Stimulated activated naive CD8-positive, alpha-beta T cell treated with anti-CD3 and anti-CD28 coated beads, Interleukin-15, Interleukin-2, amounts not matched to agents 100 ng/mL and 50 ng/mL, for 24 hours (primary cell): ENCODE results near the gene CACNA2D3.

Source experiments
- H3K27ac Mint-ChIP-seq: one replicate; pipeline ENCODE4 v1.8.0; 2021; ENCODE audit warnings: mild to moderate bottlenecking, mixed read lengths
- H3K27me3 Mint-ChIP-seq: one replicate; pipeline ENCODE4 v1.8.0; 2021; ENCODE audit warnings: mixed read lengths
- H3K36me3 Mint-ChIP-seq: one replicate; pipeline ENCODE4 v1.8.0; 2021; ENCODE audit warnings: low read depth, mixed read lengths
- H3K4me1 Mint-ChIP-seq: one replicate; pipeline ENCODE4 v1.8.0; 2021; ENCODE audit warnings: low read depth, mixed read lengths
- H3K4me3 Mint-ChIP-seq: one replicate; pipeline ENCODE4 v1.8.0; 2021; ENCODE audit warnings: mild to moderate bottlenecking, mixed read lengths
- H3K9me3 Mint-ChIP-seq: one replicate; pipeline ENCODE4 v1.8.0; 2021; ENCODE audit warnings: mixed read lengths

The CACNA2D3 gene

DNA sequence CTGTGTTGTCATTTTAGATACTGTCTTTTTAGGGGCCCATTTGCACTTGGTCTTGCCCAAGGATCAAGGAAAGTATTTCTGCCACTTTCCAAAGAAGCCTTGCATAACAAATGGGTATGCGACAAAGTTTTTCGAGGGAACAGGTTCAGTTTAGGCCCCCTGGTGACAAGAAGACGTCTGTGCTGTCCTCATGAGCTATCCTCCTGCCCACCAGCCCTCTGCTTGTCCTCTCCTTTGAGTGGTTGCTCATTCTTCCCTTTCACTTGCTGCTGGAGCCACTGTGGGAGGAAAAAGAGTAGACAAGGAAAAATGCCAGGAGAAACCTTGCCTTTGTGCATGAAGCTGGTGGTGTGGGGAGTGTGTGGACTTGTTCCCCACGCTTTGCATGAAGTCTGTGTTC lies 171.9 kb downstream of the CACNA2D3 start:
- peaks cover 3% of the 10 kb centered on the region for H3K27me3 Mint-ChIP-seq
- no peak overlapping the region for H3K27ac Mint-ChIP-seq
- H3K36me3 Mint-ChIP-seq: no peaks in the 10 kb centered on the region
- no peaks in the 10 kb centered on the region for H3K4me1 Mint-ChIP-seq
- no peaks in the 10 kb centered on the region for H3K9me3 Mint-ChIP-seq
- no peak overlapping the region for H3K4me3 Mint-ChIP-seq

- no peak overlapping the region for H3K27ac Mint-ChIP-seq
- H3K27me3 Mint-ChIP-seq: peaks cover 3% of the 10 kb centered on the region
- H3K4me3 Mint-ChIP-seq: no peak overlapping the region
- no peaks in the 10 kb centered on the region for H3K9me3 Mint-ChIP-seq
- no peaks in the 10 kb centered on the region for H3K4me1 Mint-ChIP-seq
- no peaks in the 10 kb centered on the region for H3K36me3 Mint-ChIP-seq
Measured at GRCh38 chr3:54296531-54296930, 174.2 kb downstream of the CACNA2D3 start.

- Mint-ChIP-seq H3K4me1 (no peaks in the 10 kb centered on the region), H3K27ac (no peak overlapping the region), H3K27me3 (peaks cover 3% of the 10 kb centered on the region), H3K9me3 (no peaks in the 10 kb centered on the region), H3K36me3 (no peaks in the 10 kb centered on the region), H3K4me3 (no peak overlapping the region)
Measured at GRCh38 chr3:54299169-54299935, 177.0 kb downstream of the CACNA2D3 start.

DNA sequence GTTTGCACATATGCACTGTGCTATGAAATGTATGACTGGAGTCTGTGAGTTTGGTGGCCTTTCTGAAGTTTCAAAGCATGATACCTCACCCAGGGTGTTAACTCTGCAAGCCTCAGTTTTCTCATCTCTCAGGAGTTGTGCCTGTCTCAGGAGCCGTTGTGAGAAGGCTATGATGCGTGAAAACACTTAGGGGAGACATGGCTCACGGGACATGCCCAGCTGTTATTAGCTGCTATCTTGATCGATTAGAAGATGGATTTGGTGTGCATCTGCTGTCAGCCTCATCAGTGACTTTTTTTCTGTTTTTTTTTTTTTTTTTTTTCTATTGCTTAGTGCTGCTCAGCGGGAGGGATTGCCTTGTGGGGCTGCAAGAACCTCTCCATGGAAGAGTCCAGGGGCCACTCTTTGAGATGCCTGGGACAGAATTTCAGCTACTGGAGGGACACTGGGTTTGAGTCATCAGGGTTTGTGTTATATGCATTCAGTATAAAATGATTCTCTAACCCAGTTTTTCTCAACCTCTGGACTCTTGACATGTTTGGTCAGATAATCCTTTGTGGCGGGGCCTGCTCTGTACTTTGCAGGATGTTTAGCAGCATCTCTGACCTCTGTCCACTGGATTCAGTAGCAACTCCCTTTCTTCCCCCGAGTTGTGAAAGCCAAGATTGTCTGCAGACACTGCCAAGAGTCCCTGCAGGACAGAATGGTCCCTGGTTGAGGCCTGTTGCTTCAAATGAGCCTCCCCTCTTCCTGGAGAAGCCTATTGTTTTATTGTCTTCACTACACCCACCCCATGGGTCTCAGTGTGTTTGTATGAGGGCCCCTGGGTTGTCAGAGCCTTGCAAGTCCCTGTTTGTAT lies 181.4 kb downstream of the CACNA2D3 start:
- Mint-ChIP-seq H3K9me3 (no peaks in the 10 kb centered on the region), H3K27ac (no peak overlapping the region), H3K36me3 (no peaks in the 10 kb centered on the region), H3K27me3 (peaks cover 4% of the 10 kb centered on the region), H3K4me3 (no peak overlapping the region), H3K4me1 (no peaks in the 10 kb centered on the region)

DNA sequence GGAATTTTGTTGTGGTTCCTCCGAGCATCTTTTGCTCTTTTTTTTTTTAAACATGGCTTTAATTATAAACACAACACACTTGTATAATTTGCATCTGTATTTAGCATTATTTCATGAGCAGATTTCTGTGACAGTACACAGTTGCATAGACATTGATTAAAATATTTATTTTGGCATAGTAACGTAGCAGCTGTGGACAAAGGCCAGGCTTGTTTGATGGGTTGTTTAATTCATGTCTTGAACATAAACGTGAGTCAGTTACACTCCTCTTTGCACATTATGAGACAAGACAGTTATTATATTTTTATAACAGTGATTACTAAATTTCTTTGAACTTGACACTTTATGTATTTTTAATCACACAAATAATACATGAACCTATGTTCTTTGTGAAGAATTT lies 182.5 kb downstream of the CACNA2D3 start:
- H3K27me3 Mint-ChIP-seq: peaks cover 4% of the 10 kb centered on the region
- H3K4me3 Mint-ChIP-seq: no peak overlapping the region
- no peaks in the 10 kb centered on the region for H3K36me3 Mint-ChIP-seq
- H3K9me3 Mint-ChIP-seq: no peaks in the 10 kb centered on the region
- H3K4me1 Mint-ChIP-seq: no peaks in the 10 kb centered on the region
- no peak overlapping the region for H3K27ac Mint-ChIP-seq

- Mint-ChIP-seq H3K36me3 (no peaks in the 10 kb centered on the region), H3K4me1 (no peaks in the 10 kb centered on the region), H3K27me3 (peaks cover 4% of the 10 kb centered on the region), H3K4me3 (no peak overlapping the region), H3K9me3 (no peaks in the 10 kb centered on the region), H3K27ac (no peak overlapping the region)
Measured at GRCh38 chr3:54305409-54306099, 183.2 kb downstream of the CACNA2D3 start.

DNA sequence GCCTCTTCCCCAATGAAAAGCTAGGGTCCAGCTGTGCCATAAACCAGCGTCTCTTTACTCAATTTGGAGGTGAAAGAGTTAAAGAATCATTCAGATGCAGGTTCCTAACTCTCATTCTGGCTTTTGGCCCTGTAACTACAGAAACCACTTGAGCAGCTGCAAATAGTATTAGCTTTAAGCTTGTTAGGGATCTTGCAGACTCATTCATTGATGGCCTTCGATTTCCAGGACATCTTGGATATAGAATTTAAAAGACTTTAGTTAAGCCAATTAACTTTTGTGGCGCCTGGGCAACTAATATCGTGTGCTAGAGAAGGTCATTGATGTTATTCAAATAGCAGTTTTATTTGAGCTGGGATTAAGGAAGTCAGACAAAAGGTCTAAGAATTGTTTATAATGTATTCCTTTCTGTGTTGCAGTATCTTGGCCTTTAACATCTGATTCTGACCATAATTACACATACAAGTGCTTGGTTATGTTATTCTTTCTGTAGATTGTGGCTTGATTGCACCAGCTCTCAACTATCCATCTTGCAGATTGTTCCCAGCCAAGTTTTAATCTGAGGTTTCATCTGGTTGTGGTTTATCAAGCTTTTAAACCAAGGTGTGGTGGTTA lies 185.3 kb downstream of the CACNA2D3 start:
- Mint-ChIP-seq H3K4me1 (no peaks in the 10 kb centered on the region), H3K27ac (no peak overlapping the region), H3K36me3 (no peaks in the 10 kb centered on the region), H3K9me3 (no peaks in the 10 kb centered on the region), H3K27me3 (peaks cover 4% of the 10 kb centered on the region), H3K4me3 (no peak overlapping the region)

DNA sequence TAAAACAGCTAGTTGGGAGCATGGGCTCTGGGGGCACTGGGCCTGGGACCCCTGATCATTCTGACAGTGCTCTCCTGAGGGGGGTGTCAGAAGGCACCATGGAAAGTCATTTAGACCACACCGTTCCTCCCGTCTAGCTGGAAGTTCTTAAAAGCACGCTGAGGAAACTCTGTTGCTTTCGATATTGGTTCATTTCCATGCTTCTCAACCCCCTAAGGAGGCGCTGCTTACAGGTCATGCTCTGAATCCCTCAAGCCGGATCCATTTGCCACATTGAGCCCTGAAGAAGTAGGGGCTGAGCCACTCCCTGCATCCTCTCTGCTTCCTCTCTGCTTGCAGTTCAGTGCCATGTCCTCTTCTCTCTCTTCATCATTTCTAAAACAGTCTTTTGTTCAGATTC lies 187.2 kb downstream of the CACNA2D3 start:
- Mint-ChIP-seq H3K27ac (no peak overlapping the region), H3K4me3 (no peak overlapping the region), H3K27me3 (peaks cover 4% of the 10 kb centered on the region), H3K36me3 (no peaks in the 10 kb centered on the region), H3K9me3 (no peaks in the 10 kb centered on the region), H3K4me1 (no peaks in the 10 kb centered on the region)

- Mint-ChIP-seq H3K4me1 (no peaks in the 10 kb centered on the region), H3K27ac (no peak overlapping the region), H3K9me3 (no peaks in the 10 kb centered on the region), H3K27me3 (peaks cover 4% of the 10 kb centered on the region), H3K36me3 (no peaks in the 10 kb centered on the region), H3K4me3 (no peak overlapping the region)
Measured at GRCh38 chr3:54311211-54311747, 188.9 kb downstream of the CACNA2D3 start.

GRCh38 chr3:54312156-54312899 lies 190.0 kb downstream of the CACNA2D3 start:
- H3K4me1 Mint-ChIP-seq: no peaks in the 10 kb centered on the region
- no peaks in the 10 kb centered on the region for H3K9me3 Mint-ChIP-seq
- no peak overlapping the region for H3K27ac Mint-ChIP-seq
- no peak overlapping the region for H3K4me3 Mint-ChIP-seq
- peaks cover 4% of the 10 kb centered on the region for H3K27me3 Mint-ChIP-seq
- H3K36me3 Mint-ChIP-seq: no peaks in the 10 kb centered on the region

DNA sequence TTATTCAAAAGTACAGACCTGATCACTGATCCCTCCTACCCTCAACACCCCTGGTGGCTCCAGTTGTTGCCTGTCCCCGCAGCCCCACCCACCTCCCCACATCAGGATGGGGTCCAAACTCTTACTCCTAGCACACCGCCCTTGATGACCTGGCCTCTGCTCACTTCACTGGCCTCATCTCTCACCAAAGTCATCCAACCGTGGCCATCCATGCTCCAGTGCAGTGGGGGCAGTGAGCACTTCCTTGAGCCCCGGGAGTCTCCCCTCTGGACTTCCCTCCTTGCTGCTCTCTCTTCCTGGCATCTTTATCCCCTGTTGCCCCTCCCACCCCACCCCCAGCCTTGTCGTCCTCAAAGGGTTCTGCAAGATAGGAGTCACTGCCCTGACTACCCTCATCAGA lies 191.1 kb downstream of the CACNA2D3 start:
- no peaks in the 10 kb centered on the region for H3K36me3 Mint-ChIP-seq
- no peak overlapping the region for H3K27ac Mint-ChIP-seq
- peaks cover 4% of the 10 kb centered on the region for H3K9me3 Mint-ChIP-seq
- H3K4me3 Mint-ChIP-seq: no peak overlapping the region
- H3K4me1 Mint-ChIP-seq: no peaks in the 10 kb centered on the region
- no peaks in the 10 kb centered on the region for H3K27me3 Mint-ChIP-seq

- no peak overlapping the region for H3K4me3 Mint-ChIP-seq
- no peaks in the 10 kb centered on the region for H3K27me3 Mint-ChIP-seq
- H3K27ac Mint-ChIP-seq: no peak overlapping the region
- H3K36me3 Mint-ChIP-seq: no peaks in the 10 kb centered on the region
- peaks cover 4% of the 10 kb centered on the region for H3K9me3 Mint-ChIP-seq
- no peaks in the 10 kb centered on the region for H3K4me1 Mint-ChIP-seq
Measured at GRCh38 chr3:54321520-54321919, 199.2 kb downstream of the CACNA2D3 start.

DNA sequence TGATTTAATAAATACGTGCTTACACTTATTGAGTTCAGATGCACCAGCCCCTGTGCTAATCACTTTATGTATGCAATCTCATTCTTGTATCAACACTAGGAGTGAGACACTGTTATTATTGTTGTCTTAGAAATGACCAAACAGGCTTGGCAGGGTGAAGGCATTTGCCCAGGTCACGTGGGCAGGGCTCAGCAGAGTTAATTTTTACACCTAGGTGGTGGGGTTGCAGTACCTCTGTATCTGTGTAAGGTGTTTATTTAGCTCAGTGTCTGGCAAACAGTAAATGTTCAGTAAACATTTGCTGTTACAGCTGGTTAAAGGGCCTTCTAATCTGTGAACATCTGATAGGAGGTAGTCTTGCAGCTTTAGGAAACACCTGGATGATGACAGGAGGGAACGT lies 200.0 kb downstream of the CACNA2D3 start:
- H3K27me3 Mint-ChIP-seq: no peaks in the 10 kb centered on the region
- H3K36me3 Mint-ChIP-seq: no peaks in the 10 kb centered on the region
- peaks cover 4% of the 10 kb centered on the region for H3K9me3 Mint-ChIP-seq
- H3K4me1 Mint-ChIP-seq: no peaks in the 10 kb centered on the region
- no peak overlapping the region for H3K4me3 Mint-ChIP-seq
- no peak overlapping the region for H3K27ac Mint-ChIP-seq

DNA sequence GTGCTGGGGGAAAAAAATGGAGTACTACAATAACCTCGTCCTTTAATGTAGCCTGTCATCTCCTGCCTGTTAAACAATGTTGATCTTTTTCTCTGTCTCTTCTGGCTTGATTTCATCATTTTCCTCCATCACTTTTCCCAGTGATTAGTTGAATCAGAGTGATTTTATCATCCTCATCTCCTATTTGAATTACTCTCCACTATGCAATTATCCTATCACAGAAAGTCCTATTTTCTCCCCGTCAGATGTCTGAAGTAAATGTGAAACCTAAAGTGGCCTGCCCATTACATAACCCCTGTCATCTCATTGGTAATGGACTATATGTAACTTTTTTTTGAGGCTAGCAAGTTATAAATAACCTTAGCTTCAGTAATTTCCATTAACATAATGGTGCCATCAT lies 201.8 kb downstream of the CACNA2D3 start:
- Mint-ChIP-seq H3K4me1 (no peaks in the 10 kb centered on the region), H3K27ac (no peak overlapping the region), H3K27me3 (no peaks in the 10 kb centered on the region), H3K36me3 (no peaks in the 10 kb centered on the region), H3K4me3 (no peak overlapping the region), H3K9me3 (no peaks in the 10 kb centered on the region)
